Left lobe of liver (tissue), 2 donors: Measurements from ENCODE around the gene CUBN. TPM values are rescaled to one million over a fixed set of nuclear protein-coding genes. Genes with fewer than 3 reads are reported as not detected.
"Not testable (repeated sequence)": the region's sequence is repeated elsewhere in the genome, so short reads cannot be mapped to it uniquely, and the experiment has no call there.

Experiments
- ATAC-seq: fragments of 200-7000 bp; cut with Tn5 transposase; one replicate; pipeline ENCODE4 v1.9.1; 2020; ENCODE audit warnings: mild to moderate bottlenecking, moderate library complexity
- DNase-seq: peaks from one replicate; pipeline ENCODE4 v3.0.0-alpha.2; 2020; ENCODE audit warnings: low spot score
- total RNA-seq: library from RNA; stranded (reverse); gene quantifications from one replicate; pipeline ENCODE4 v1.2.1, GENCODE V29; 2021
- donor health status: DM: no; HTN: no; CAD: no; lungs with moderate emphysema.
- donor health status: DM: no; HTN: yes; CAD: no.

CUBN gene
- total RNA-seq, 1 donor from 2014 or later, result 0.25 TPM

DNA sequence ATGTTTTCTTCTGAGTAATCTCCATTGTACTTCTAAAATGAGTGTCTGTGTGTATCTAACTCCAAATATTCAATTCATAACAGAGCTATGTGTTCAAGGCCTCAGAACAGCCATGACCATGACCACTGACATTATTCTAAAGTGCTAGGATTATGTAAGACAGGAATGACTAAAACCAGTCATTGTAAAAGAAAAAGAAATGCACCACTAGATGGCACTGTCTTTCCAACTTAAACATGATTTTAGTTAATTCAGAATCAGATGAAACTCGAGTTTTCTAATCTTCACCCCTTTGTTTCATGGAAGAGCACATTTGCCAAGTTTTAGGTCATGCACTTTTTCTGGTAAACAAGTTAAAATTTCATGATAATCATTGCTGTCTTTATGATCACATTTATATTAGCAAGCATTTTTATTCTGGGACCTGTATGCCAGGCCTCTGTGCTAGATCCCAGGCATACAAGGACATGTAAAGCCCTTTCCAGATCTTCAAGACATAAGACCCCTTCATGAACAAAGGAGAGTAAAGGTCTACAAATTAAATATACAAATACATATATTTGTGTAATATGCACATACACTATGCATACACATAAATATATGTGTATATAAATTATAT, 286.2 kb downstream of the CUBN start:
- no peak for DNase-seq
- peak; percentile 96 for ATAC-seq

DNA sequence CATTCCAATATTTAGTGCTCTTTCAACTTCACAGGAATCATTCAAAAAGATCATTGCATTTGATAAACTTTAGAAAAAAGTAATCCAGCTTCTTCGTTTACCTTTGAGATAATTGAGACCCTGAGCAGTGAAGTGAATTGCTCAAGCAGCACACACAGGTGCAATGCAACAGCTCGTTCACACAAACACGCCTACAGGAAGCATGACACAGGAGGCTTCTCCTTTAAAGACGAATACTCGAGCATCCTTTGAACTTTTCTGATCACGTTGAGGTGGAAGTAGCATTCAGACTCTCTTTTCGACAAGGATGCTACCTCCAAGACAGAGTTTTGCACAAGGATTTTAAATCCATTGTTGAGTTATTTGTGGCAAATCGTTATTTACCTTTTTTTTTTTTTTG, 294.4 kb downstream of the CUBN start:
- ATAC-seq (no peak), DNase-seq (no peak)

DNA sequence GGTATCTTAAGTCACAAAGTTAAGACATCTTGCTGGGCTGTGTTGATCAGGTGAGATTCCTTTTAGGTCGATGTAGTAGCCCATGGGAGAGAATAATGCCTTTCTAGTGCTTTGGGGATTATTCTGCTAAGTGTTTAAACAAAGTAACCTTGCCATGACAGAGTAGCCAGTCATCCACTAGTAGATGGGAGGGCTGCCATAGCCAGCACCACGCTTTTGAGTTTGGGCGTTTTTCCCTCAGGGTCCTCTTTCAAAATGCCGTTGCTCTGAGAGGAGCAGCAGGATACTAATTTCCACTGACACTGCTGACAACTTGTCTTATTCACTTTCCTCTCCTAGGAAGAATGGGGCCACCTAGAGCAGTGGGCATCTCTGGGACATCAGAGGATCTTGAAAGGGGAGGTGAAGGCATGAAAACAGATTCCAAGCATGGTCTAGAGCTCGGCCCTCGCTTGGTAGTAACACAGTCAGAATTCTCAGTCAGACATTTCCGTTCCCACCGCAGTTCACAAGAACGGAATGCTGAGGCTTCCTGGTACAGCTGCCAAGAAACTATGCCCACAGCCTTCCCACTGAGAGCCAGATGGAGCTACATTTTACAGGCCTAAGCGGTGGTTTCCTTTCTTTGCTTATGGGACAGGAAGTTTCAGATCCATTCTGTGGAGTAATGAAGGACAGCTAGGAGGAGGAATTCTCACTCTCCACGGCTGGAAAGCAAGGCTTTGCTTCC, 297.1 kb downstream of the CUBN start:
- DNase-seq, result no peak
- ATAC-seq, result peak; percentile 30

DNA sequence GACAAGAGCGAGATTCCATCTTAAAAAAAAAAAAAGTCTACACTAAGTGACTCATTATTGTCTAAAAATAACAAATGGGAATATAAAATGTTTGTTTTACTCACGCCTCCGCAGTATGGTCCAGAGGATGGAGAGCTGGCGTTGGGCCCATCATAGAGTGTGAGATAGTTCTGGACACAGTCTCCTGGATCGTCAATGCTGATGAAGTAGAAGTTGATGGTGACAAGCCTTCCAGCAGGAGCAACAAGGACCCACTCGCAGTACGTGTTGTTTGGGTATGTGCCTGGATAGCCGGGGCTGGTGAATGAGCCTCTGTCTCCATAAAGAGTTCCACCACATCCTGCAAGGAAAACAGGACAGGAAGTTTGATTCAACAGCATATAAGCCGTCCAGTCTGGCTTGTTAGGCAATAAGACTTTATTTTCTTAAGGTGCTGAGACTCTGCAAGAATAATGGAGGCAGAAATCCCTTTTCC, 300.9 kb downstream of the CUBN start:
- no peak for ATAC-seq
- DNase-seq, result no peak

DNA sequence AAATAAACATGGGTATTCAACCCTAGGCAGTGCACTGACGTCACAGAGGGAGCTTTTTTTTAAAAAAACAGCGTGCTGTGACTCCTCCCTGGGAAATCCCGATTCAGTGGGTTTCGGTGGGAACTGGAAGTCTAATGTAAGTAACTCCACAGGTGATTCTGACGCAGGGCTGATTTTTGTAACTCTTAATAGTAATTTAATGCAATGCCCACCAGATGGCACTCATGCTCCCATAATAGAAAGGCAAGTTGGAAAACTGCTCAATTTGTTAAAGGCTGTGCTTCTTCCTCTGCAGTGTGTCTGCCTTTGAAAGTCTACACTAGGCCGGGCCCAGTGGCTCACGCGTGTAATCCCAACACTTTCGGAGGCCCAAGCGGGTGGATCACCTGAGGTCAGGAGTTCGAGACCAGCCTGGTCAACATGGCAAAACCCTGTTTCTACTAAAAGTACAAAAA, 301.5 kb downstream of the CUBN start:
- ATAC-seq (peak; percentile 99), DNase-seq (peak; percentile 60)

DNA sequence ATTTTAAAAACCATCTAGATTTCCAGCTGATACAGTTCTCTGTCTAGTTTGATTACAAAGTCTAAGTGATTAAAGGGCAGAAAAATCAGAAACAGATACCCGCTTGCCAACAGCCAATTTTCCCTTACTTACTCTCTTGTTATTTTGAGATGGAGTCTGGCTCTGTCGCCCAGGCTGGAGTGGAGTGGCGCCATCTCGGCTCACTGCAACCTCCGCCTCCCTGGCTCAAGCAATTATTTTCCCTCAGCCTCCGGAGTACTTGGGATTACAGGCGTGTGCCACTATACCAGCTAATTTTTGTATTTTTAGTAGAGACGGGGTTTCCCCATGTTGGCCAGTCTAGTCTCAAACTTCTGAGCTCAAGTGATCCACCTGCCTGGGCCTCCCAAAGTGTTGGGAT, 302.1 kb downstream of the CUBN start:
- ATAC-seq, result peak; percentile 32
- DNase-seq, result not testable (repeated sequence)

DNA sequence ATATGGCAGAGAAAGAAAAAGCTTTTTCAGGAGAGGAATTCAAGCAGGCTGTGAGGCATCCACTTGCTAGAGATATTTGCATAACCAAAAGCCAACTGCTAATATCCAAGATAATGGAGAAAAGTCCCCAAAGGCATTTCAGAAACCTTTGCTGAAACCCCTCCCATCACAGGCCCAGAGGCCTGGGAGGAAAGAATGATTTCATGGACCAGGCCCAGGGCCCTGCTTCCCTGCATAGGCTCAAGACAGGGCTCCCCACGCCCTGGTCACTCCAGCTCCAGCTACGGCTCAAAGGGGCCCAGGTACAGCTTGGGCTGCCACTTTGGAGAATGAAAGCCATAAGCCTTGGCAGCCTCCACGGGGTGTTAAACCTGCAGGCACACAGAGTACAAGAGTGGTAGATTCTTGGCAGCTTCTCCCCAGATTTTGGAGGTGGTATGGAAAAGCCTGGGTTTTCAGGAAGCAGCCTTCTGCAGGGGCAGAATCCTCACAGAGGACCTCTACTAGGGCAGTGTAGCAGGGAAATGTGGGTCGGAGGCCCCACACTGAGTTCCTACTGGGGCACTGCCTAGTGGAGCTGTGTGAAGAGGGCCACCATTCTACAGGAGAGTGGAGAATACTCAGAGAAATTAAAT, 306.8 kb downstream of the CUBN start:
- DNase-seq, result no peak
- ATAC-seq, result no peak

DNA sequence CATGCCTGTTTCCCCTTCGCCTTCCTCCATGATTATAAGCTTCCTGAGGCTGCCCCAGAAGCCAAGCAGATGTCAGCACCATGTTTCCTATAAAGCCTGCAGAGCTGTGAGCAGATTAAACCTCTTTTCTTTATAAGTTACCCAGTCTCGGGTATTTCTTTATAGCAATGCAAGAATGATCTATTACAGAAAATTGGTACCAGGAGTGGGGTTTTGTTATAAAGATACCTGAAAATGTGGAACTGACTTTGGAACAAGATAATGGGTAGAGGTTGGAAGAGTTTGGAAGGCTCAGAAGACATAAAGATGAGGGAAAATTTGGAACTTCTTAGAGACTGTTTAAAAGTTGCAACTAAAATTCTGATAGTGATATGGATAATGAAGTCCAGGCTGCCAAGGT, 307.6 kb downstream of the CUBN start:
- DNase-seq (no peak), ATAC-seq (no peak)

DNA sequence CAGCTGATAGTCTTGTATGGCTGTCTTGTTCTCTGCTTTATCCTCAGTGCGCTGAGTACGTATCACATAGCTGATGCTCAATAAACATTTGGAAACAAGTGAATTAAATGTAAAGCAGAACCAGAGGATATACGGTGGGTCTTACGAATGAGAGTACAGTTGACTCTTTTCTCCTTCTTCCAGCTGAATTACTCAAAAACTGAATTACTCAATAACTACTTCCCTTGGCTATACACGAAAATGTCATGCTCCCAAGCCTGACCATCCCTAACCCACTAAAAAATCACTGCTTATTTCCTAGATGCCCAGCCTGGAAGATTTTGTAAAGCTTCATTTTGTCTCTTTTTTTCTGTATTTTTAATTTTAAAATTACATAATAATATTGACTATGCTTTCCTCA, 309.2 kb downstream of the CUBN start:
- DNase-seq (no peak), ATAC-seq (no peak)

DNA sequence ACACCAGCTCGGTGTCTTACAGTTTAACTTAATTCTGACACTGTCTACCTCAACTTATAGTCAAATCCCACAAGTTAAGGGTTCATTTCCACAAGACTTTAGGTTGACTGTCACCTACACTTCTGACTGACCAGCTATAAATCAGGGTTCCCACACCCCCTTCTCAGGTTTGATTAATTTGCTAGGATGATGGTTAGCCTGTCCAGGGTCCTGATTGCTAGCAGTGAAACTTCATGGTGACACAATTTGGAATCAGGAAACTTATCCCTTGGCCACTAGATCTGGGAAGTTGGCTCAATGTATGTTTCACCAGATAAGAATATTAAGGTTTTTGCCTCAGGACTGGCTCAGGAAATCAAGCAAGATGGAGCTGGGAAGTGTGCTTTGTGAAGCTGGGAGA, 309.6 kb downstream of the CUBN start:
- no peak for DNase-seq
- ATAC-seq, result no peak

DNA sequence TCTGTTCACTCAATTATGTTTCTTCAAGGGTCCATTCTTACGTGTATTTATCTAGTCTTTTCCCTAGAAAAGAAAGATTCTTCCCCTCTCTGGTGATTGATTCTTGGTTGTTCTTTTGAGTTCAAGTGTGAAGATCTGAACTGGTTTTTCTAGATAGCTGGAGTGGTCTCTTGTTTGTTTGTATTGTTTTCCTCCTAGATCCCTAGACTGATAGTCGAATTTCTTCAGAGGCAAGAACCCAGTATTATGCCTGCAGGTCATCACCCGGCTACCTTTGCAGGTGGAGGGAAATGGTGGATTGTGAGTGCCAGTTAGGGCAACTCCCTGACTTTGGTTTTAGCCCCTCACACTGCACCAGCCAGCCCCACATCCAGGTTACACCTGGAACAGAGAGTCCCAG, 310.2 kb downstream of the CUBN start:
- DNase-seq (no peak), ATAC-seq (no peak)

DNA sequence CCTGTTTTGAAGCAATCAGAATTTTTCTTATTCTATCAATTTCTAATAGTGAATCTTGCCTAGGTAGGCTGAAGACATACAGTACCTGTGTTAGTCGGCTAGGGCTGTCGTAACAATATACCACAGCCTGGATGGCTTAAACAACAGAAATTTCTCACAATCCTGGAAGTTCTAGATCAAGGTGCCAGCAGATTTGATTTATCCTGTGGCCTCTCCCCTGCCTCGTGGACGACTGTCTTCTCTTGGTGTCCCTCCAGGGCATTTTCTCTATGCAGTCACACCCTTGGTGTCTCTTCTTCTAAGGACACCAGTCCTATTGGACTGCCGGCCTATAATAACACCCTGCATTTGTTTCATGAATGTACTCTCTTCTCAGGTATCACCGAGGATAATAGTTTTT, 310.6 kb downstream of the CUBN start:
- ATAC-seq (no peak), DNase-seq (no peak)

DNA sequence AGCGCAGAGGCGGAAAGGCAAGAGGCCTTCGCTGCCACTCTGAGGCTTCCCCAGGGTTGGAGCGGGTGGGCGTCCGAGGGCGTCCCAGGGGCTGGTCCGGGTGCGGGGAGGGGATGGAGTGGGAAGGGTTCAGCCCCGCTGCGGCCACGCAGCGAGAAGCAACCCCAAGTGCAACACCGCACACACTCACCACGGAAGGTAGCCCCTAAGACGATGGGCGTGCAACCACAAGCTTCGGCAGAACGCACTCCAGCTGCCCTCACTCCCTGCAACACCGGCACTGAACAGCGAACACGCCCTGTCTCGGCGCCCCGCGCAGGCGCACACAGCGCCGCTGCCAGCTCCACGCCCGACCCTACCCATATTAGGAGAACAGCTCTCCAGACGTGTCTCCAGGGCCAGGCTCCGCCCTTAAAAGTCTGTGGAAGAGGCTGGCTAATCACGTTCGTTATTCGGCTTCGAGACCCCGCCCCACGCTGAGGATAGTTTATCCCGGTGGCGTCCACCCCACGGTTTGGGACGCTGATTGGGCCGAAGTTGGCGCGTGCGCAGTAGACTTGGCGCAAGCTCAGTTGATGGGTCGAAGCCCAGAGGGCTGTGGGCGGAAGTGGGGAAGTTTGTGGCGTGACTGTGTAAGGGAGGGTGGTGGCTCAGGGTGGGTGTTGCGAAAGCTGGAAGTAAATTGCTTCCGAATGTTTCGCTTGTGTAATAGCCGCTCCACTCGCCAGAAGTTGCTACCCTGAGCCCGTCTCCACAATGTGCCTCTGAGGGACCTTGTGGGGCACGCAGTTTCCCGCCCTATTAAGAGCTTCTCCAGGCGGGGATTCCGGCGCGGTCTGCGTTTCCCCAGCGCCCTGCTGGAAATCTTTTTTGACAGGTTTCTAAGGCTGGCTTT, 312.2 kb downstream of the CUBN start, which contains the start of gene RSU1:
Gene RSU1 (minus strand): TSS at position 300 of the 895 bp plus-strand sequence. CDS start 343 bp downstream, outside the sequence.
- peak; percentile 100 for DNase-seq
- ATAC-seq, result peak; percentile 97

DNA sequence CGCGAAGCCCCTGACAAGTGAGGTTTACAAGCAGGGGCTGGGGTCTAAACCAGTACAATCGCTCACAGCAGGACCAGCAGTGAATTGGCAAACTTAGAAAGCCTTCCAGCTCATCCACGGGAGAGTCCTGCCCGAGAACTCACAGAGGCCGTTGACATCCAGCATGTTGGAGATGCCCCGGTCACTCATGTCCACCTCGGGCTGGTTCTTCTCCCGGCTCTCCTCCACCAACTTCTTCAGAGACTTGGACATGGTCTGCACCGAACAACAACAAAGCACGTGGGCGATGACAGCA, 312.8 kb downstream of the CUBN start:
- DNase-seq (no peak), ATAC-seq (peak; percentile 21)

DNA sequence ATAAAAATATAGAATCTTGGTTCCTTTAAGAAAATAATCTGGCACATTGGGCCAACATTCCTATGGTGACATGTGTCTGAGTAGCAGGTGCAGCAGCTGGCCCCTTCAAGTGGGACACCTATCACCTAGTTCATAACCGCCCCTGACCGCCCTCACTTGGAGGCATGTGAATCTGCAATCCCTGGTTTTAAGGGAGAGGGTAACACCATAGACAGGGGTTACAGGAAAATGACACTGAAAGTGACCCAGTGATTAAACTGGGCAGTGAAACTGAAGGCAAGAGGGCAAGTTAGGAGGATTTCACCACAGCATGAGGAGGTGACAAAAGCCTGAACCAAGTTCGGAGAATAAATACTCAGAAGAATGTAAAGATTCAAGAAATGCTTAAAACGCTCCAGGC, 313.4 kb downstream of the CUBN start:
- ATAC-seq (no peak), DNase-seq (no peak)

DNA sequence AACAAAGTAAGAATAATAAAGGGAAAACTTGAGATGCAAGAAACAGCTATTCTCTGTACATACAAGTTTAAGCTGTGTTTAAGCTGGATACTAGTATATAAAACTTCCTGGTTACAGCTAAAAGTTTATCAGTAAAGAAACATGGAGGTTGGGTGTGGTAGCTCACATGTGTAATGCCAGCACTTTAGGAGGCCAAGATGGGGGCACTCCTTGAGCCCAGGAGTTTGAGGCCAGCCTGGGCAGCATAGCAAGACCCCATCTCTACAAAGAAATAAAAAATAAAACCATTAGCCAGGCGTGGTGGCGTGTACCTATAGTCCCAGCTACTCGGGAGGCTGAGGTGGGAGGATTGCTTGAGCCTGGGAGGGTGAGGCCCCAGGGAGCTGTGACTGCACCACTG, 315.6 kb downstream of the CUBN start:
- ATAC-seq (no peak), DNase-seq (no peak)

DNA sequence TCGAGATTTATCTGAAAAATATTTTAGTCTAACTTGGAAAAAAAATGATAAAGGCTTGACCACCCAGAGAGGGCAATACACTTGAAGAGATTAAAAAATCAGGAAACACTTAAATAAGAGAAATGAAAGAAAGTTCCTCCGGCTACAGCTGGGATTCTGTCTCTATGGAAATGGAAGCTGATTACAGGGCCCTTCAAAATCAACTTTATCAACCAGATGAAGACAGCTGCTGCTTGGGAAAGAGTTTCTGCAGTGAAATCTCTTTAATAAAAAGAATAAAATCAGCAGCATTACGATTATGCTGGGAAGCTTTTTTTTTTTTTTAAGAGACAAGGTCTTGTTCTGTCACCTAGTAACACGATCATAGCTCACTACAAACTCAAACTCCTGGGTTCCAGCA, 316.9 kb downstream of the CUBN start:
- ATAC-seq (no peak), DNase-seq (no peak)

DNA sequence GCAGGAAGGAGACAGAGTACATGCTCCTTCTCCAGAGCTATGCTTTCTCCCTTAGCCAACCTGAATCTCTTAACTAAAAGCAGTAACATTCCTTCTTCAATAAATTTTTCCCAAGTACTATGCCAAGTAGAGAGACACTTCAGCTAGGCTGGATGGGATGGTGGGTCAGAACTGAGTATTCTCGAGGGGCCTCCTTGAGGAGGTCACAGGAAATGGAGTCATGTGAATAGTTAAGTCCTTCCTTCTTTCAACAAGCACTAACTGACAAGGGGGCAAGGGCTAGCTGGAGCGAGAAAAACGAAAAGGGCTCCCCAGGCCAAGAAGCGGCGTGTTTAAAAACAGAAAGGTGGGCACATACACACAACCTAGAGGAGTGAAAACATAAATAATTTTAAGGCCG, 317.8 kb downstream of the CUBN start:
- DNase-seq (no peak), ATAC-seq (no peak)

DNA sequence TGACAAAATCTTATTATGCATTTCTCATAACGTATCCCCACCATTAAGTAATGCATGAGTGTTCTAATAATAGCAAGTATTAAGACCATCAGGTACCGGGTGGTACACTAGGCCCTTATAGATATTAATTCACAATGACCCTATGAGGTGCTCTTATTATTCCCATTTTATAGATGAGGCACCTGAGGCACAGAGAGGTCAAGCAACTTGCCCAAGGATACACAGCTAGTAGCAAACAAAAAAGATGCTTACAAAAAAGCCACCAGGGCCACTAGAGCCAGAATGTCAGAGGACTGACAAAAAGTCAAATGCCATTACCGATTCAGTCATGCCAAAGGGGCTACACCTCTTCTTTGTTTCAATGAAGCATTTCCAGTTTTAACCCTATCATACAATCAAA, 318.3 kb downstream of the CUBN start:
- ATAC-seq (no peak), DNase-seq (no peak)

DNA sequence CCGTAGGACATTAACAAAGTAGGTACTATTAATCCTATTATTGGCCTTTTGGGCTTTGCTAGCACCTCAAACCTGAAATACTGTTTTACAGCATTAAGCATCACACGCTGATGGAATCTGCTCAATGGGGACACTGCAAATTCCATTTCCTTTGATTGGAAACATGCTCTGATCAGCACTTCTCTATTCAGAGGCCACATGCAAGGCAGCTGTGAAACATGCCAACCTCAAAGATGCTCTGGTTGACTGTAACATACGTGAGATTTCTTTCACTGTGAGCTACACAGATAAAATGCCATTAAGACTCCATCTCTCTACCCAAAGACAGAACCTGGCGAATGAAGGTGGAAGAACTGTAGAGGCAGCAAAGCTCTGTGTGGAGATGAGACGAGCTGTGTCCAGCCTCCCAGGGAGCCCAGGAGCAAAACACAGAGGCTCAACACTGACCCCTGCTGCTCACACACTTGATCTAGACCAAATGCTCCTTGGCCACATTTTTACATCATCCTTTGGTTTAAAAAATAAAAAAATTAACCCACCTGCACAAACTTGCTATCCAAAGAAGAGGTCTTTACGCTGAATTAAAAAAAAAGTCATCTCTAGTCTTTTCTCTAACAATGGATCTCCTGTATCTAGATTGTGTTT, 320.4 kb downstream of the CUBN start:
- DNase-seq (no peak), ATAC-seq (peak; percentile 73)

DNA sequence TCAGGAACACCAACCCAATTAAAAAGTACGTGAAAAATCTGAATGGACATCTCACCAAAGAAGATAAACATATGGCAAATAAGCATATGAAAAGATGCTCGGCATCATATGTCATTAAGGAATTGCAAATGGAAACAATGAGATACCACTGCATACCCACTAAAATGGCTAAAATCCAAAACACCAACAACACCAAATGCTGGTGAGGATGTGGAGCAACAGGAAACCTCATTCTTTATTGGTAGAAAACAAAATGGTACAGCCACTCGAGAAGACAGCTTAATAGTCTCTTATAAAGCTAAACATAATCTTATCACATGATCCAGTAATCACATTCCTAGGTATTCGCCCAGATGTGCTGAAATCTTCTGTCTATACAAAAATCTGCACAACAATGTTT, 325.5 kb downstream of the CUBN start:
- ATAC-seq (no peak), DNase-seq (no peak)
